ENCODE measurements around the gene AFAP1.

The AFAP1 gene, protein sequence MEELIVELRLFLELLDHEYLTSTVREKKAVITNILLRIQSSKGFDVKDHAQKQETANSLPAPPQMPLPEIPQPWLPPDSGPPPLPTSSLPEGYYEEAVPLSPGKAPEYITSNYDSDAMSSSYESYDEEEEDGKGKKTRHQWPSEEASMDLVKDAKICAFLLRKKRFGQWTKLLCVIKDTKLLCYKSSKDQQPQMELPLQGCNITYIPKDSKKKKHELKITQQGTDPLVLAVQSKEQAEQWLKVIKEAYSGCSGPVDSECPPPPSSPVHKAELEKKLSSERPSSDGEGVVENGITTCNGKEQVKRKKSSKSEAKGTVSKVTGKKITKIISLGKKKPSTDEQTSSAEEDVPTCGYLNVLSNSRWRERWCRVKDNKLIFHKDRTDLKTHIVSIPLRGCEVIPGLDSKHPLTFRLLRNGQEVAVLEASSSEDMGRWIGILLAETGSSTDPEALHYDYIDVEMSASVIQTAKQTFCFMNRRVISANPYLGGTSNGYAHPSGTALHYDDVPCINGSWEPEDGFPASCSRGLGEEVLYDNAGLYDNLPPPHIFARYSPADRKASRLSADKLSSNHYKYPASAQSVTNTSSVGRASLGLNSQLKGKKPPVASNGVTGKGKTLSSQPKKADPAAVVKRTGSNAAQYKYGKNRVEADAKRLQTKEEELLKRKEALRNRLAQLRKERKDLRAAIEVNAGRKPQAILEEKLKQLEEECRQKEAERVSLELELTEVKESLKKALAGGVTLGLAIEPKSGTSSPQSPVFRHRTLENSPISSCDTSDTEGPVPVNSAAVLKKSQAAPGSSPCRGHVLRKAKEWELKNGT

GRCh38 chr4:7939377-7940108 lies at the start of gene AFAP1:
Gene AFAP1, minus strand, starts transcription at chr4:7939861. Its CDS starts 67,783 bp downstream, at chr4:7872078.
- peak; percentile 93 for DNase-seq (ENCODE audit: low spot score)

GRCh38 chr4:7988437-7988836 lies 48.8 kb upstream of the AFAP1 start:
- DNase-seq (ENCODE audit: low spot score) = no peak

DNA sequence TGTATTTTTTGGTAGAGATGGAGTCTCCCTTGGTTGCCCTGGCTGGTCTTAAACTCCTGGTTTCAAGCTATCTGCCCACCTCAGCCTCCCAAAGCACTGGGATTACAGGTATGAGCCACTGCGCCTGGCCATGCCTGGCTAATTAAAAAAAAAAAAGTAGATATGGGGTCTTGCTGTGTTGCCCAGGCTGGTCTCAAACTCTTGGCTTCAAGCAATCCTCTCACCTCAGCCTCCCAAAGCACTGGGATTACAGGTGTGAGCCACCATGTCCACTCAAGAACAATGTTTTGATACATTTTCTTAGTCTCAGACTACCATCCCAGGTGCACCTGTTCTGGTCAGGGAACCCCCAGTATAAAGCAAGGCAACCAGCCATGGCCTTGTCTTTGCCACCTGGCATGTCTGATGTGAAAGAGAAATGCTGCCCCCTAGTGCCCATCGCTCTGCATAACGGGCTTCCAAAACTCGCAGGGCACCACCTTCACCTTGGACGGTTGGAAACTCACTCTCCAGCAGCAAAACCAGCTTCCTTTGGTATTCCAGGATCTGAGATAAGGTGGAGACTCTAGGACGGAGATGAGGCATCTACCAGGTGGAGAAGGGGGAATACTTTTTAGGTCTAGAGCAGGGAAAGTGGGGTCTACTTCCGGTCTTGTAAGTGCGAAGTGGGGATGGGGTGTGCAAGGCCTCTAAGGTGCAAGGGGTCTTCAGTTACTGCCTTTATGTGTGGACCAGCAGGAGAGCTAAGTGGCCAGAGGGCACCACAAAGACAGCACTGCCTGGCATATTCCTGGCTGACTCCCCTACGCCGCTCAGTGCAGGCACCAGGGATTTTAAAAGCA lies 47.7 kb upstream of the AFAP1 start:
- DNase-seq (ENCODE audit: low spot score) = peak; percentile 77

GRCh38 chr4:7985891-7986441 lies 46.3 kb upstream of the AFAP1 start:
- DNase-seq (ENCODE audit: low spot score) = no peak

- no peak for DNase-seq (ENCODE audit: low spot score)
Observed at GRCh38 chr4:7985072-7985471, 45.4 kb upstream of the AFAP1 start.

DNA sequence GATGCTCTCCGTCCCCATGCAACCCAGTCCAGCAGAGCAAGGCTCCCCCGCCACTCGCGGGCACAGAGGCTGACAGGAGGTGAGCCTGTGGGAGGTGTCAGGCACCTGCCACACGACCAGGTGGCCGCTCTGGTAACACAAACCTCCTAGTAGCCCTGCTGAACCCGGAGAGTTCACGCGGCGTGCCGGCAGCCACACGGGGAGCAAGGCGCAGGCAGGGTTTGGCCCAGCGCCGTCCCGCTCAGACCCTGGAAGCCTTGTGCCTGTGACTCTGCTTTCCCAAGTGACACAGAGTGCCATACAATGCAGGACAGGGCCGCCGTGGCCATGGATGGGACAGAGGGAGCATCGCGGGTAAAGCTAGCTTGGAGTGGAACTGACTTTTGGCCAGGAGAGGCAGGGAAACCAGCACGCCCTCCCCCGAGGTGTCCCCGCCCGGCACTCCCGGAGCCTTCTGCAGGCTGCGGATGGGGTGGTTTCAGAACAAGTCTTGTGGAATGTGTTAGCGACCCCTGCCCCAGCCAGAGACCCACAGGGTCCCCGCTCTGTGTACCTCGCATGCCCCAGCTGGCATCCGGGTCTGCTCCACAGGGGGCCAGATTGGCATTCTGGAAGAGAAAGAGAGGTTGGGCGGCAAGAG lies 44.7 kb upstream of the AFAP1 start:
- DNase-seq (ENCODE audit: low spot score) = no peak

GRCh38 chr4:7983296-7983695 lies 43.6 kb upstream of the AFAP1 start:
- DNase-seq (ENCODE audit: low spot score) = no peak

DNA sequence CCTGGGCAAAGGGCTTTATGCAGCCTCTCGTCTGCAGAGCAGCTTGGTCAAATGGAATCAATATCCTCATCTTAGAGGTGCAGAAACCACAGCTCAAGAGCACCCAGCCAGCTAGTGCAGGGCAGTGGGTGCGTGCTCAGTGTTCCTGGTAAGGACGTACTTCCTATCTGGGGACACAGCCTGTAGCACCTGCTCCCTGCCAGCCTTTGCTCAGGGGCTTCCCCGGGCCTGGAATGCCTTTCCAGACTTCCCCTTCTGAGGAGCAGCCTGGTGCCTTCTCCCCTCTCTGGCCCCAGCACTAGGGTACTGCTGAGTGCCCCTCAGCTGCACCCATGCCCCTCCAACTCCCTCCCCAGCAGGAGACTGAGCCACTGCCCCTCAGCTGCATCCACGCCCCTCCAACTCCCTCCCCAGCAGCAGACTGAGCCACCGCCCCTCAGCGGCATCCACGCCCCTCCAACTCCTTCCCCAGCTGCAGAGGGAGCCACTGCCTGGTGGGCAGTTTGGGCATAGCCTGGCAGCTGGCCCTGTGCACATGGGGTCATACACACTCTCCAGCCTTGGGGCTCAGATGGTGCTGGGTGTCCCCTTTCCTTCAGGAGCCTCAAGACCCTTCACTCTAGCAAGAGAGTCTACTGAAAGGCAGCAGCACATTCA lies 42.2 kb upstream of the AFAP1 start:
- no peak for DNase-seq (ENCODE audit: low spot score)

- DNase-seq (ENCODE audit: low spot score) = no peak
Observed at GRCh38 chr4:7980036-7980435, 40.4 kb upstream of the AFAP1 start.

- no peak for DNase-seq (ENCODE audit: low spot score)
Observed at GRCh38 chr4:7979652-7979968, 39.9 kb upstream of the AFAP1 start.

DNA sequence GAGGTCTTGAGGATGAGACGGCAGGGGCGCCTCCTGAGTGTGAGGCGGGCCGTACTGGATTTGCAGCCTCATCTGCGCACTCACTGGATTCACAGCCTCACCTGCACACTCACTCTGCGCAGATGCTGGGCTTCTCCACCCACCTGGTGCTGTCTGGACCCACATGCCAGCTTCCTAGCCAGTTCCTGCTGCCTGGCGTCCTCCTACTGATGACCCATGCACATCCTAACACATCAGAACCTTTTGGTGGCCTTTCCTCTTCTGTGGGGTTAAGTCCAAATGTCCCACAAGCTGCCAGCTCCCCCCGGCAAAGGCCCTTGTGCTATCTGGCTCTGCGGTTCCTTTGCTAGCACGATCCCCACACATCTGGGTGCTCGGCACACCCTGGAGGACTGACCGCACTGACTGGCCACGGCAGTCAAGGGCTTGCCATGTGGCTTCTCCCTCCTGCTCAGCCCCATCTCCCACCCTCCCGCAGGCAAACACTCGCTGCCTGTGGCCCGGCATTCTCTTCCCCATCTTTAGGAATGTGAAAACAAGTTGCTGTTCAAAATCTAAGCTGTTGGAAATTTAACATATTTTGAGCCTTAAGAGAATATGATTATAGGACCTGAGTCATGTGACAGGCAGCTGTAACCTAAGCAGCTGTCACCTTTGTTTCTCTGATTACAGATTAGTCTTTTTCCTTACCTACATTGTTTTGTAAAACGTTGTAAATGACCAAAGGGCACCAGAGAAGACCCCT lies 39.4 kb upstream of the AFAP1 start:
- DNase-seq (ENCODE audit: low spot score) = no peak

DNA sequence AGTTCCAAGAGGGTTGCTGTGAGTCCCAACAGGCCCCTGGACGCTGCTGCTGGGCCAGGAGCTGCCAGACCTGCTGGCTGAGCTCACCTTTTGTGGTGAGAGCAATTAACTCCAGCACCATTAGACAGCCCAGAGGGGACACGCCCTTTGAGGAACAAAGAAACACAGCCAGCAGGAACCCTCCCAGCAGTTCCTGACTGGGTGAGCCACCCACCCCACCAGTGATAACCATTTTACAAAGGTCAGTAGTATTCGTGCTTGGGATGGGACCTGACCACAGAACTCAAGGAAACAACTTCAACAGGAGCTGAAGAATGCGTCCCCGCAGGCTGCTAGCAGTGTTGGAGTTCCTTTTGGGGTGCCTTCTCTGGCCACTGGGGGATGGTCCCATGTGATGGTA lies 38.8 kb upstream of the AFAP1 start:
- no peak for DNase-seq (ENCODE audit: low spot score)

DNA sequence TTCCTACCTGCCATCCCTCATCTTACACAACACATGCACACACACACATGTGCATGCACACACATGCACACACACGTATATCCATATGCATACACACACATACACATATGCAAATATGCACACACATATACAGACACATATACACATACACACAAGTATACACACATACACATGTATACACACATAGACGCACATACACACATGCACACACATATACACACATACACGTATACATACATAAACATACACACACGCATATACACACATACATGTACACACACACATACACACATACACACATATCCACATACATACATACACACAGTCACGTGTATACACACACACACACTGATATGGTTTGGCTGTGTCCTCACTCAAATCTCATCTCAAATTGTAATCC lies 37.0 kb upstream of the AFAP1 start:
- DNase-seq (ENCODE audit: low spot score) = no peak

GRCh38 chr4:7976025-7976424 lies 36.4 kb upstream of the AFAP1 start:
- no peak for DNase-seq (ENCODE audit: low spot score)

DNA sequence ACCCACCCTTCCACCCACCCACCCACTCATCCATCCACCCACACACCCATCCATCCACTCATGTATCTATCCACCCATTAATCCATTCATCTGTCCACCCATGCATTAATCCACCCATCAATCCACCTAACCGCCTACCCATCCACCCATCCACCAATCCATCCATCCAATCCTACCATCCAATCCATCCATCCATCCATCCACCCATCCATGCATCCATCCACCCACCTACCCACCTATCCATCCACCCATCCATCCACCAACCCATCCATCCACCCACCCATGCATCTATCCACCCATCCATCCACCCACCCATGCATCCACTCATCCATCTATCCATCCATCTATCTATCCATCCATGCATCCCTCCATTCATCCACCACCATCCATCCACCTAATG lies 34.8 kb upstream of the AFAP1 start:
- DNase-seq (ENCODE audit: low spot score) = no peak

- no peak for DNase-seq (ENCODE audit: low spot score)
Observed at GRCh38 chr4:7973545-7973981, 33.9 kb upstream of the AFAP1 start.

- DNase-seq (ENCODE audit: low spot score) = no peak
Observed at GRCh38 chr4:7971881-7972500, 32.3 kb upstream of the AFAP1 start.

GRCh38 chr4:7971159-7971631 lies 31.5 kb upstream of the AFAP1 start:
- DNase-seq (ENCODE audit: low spot score) = no peak

DNA sequence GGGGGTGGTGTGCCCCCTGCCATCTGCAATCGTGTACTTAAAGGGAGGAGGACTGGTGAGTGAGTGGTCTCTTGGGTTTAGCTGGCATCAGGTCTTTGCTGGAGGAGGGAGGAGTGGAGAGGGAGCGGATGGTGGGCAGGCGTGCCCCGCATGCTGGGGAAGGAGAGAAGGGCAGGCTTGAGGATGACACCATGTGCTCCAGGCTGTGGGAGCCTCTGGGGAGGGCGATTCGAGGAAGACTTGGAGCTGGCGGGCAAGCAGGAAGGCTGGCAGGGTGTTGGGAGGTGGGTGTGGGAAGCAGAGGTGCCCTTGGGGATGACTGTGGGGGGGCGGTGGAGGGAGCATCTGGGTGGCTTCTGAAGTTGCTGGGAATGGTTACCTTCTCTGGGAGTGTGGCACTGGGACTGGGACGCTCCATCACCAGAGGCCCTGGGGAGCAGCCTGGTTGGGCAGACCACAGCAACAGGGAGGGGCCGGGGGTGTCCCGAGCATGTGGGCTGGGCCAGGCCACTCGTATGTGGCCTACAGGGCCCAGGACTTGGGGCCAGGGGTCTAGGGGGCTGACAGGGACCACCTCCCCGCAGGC lies 30.8 kb upstream of the AFAP1 start:
- no peak for DNase-seq (ENCODE audit: low spot score)

All from HuH-7 (cell line).